SJSA1 (cell line): ENCODE measurements around the gene DDAH1. TPM values are rescaled to one million over a fixed set of nuclear protein-coding genes. Genes with fewer than 3 reads are reported as not detected.
A peak's percentile ranks its signal among the peaks of the same experiment; 100 is the strongest.

ENCODE experiments used
- DNase-seq, 2 experiments: peaks; one replicate each; pipeline ENCODE4 v3.0.0-alpha.2; 2015 to 2020; ENCODE audit warnings: low spot score in 2 of 2, low read depth in 1 of 2
- H3K27ac ChIP-seq: fragments of 250-450 bp; sonication (Bioruptor Pico); 2 replicates; pipeline ENCODE4 v1.5.1; 2020; ENCODE audit warnings: mild to moderate bottlenecking, moderate library complexity
- H3K27me3 ChIP-seq: fragments of 250-450 bp; sonication (Bioruptor Pico); replicated peaks from 2 replicates; pipeline ENCODE4 v1.5.1; 2020; ENCODE audit warnings: mild to moderate bottlenecking, moderate library complexity
- H3K36me3 ChIP-seq: fragments of 250-450 bp; sonication (Bioruptor Pico); 2 replicates; pipeline ENCODE4 v1.5.1; 2020; ENCODE audit warnings: mild to moderate bottlenecking
- H3K4me1 ChIP-seq: fragments of 250-450 bp; sonication (Bioruptor Pico); replicated peaks from 2 replicates; pipeline ENCODE4 v1.6.1; 2021; ENCODE audit warnings: mild to moderate bottlenecking
- H3K4me3 ChIP-seq: fragments of 250-450 bp; sonication (Bioruptor Pico); 2 replicates; pipeline ENCODE4 v1.5.1; 2020; ENCODE audit warnings: mild to moderate bottlenecking
- H3K9me3 ChIP-seq: fragments of 250-450 bp; sonication (Bioruptor Pico); replicated peaks from 2 replicates; pipeline ENCODE4 v1.5.1; 2020; ENCODE audit warnings: mild to moderate bottlenecking
- total RNA-seq: library from RNA; depleted of rRNA; stranded (reverse); fragments of >200 nt; shearing (Covaris generic); gene quantifications from 2 replicates; pipeline ENCODE4 v1.2.3, GENCODE V29; 2014

DDAH1 gene
- total RNA-seq, 1 experiment from 2014 or later = 108 TPM

DNA sequence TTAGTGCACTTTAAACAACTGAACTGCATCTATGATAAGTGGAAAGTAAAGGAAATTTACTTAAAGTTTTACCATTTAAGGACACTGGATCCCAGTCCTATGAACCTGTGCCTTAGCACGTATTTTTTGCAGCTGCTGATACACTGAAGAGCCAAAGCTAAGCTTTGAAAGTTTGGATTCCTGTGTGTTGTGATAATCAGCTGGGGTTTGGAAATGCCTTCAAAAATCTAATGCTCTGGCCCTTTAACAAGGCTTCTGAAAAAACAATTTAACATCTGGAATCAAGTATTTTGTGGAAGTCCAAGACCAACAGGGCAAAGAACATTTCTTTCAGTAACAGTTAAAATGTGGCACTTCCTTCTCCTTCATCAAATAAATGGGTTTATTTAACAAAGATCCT is 51.8 kb downstream of the DDAH1 start:
- H3K27ac ChIP-seq = no peak overlapping the region
- H3K4me1 ChIP-seq = peaks cover 7% of the 10 kb centered on the region
- DNase-seq = no peak
- no peaks in the 10 kb centered on the region for H3K9me3 ChIP-seq
- H3K36me3 ChIP-seq = peaks cover 7% of the 10 kb centered on the region; the same call in 1 of the 2 replicates
- H3K4me3 ChIP-seq = no peak overlapping the region
- H3K27me3 ChIP-seq = no peaks in the 10 kb centered on the region

DNA sequence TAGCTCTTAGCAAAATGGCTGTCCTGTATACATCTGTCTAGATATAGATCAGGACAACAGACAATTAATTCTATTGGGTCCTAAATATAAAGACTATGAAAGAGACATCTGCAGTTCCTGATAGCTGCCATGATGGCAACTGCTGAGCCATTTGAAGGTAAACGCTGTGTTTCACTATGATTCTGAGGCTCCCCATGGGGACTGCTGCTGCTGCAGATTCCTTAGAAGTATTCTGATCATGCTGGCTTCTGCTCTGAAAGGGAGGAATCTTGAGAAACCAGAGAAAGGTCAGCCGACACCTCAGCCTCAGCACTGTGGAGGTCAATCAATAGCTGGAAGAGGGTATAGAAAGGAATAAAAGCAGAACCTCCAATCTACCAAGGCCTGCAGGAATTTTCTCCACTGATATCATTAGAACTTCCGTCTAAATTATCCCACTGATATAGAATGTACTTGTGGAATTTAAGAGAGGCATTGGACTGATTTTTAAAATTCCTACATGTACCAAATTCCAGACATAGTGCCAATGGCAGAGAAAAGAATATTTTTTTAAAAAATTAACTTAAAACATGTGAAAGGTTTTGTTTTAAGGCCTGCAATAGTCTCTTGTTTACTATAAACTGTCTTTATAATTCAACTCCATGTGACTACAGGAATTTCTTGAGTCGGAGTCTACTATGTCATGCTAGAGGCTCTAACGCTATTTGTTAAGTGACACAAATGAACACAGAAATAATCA is 53.2 kb downstream of the DDAH1 start:
- DNase-seq = no peak
- H3K36me3 ChIP-seq = peaks cover 3% of the 10 kb centered on the region; the same call in 1 of the 2 replicates
- no peaks in the 10 kb centered on the region for H3K27me3 ChIP-seq
- H3K27ac ChIP-seq = no peak overlapping the region; the same call in 1 of the 2 replicates
- no peak overlapping the region for H3K4me3 ChIP-seq
- H3K4me1 ChIP-seq = peaks cover 21% of the 10 kb centered on the region
- no peaks in the 10 kb centered on the region for H3K9me3 ChIP-seq

DNA sequence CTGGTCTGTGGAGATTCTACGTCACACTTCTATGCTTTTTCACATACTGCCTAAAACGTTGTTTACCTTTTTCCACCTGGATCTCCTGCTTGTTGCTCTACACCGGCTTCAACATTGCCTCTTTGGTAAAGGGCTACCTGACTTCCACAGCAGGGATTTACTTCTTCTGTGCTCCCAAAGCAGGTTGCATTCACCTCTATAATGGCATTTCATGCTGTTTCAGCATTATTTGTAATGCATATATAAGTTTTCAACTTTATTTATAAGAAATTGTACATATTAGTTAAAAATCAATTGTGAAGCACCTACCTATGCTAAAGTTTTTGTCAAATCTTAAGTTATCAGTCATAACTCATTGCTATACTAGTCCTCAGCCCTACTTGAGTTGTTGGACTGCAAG is 55.4 kb downstream of the DDAH1 start:
- no peaks in the 10 kb centered on the region for H3K9me3 ChIP-seq
- H3K36me3 ChIP-seq = peaks cover 10% of the 10 kb centered on the region; the same call in 1 of the 2 replicates
- H3K4me1 ChIP-seq = peaks cover 23% of the 10 kb centered on the region
- no peak for DNase-seq
- no peak overlapping the region for H3K27ac ChIP-seq
- H3K4me3 ChIP-seq = no peak overlapping the region
- no peaks in the 10 kb centered on the region for H3K27me3 ChIP-seq

DNA sequence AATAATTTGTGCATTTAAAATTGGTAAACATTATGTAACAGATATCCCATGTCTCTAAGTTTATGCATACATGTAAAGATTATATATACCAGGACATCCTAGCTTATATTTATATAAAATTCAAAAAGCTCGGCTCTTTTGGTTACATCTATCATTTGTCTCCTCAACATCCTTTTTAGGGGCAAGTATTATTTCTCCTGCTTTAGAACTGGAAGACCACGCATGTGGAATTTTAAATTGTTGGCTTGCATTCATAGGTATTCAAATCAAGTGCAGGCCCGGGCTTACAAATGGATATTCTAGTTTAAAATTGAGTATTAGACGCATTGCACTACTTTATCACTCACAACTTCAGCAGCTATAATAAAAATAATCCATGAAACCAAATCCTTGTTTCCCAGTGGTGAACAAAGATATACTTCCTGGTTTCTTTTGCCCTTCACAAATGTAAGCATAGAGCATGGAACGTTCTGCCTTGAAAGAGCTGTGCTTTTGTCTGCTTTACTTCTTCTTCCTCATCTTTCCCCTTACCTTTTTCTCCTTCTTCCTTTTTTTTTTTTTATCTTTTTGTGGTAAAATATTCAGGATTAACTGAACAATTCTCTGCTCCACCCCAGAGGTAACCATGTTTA is 57.1 kb downstream of the DDAH1 start:
- peaks cover 10% of the 10 kb centered on the region; the same call in 1 of the 2 replicates for H3K36me3 ChIP-seq
- DNase-seq = no peak
- peak overlapping the region; percentile 89 for H3K27ac ChIP-seq
- H3K4me3 ChIP-seq = no peak overlapping the region
- no peaks in the 10 kb centered on the region for H3K9me3 ChIP-seq
- no peaks in the 10 kb centered on the region for H3K27me3 ChIP-seq
- H3K4me1 ChIP-seq = peaks cover 23% of the 10 kb centered on the region

DNA sequence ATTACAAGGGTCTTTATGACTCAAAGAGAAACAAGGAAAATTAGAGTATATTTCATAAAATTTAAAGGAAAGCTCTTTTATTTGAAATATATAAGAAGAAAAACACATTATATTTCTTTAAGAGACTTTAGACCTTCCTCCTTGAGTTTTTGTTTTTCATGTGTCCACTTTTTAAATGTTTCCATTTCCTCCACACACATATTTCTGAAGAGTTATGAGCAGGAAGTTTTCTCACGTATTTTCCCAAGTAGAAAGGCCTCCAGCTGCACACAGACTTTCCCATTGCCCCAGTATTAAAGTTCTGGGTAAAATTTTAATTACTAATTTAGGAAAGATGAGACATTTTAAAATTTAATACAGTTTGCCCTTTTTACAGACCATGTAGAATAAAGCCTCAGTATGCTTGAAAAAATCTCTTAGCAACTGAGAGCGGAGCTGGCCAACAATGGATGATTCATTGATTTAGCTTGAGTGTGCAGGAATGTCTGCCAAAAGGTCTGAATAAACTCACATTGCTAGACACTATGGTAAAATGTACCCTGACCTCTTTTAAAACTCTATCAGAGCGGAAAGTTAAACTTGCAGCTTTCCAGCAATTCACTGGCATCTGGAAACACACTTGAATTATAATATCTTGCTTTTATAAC is 57.9 kb downstream of the DDAH1 start:
- H3K27ac ChIP-seq = peak overlapping the region; percentile 89
- no peak overlapping the region for H3K4me3 ChIP-seq
- H3K4me1 ChIP-seq = peaks cover 23% of the 10 kb centered on the region
- peaks cover 10% of the 10 kb centered on the region; the same call in 1 of the 2 replicates for H3K36me3 ChIP-seq
- H3K9me3 ChIP-seq = no peaks in the 10 kb centered on the region
- H3K27me3 ChIP-seq = no peaks in the 10 kb centered on the region
- peak; percentile 50 to 75 for DNase-seq

DNA sequence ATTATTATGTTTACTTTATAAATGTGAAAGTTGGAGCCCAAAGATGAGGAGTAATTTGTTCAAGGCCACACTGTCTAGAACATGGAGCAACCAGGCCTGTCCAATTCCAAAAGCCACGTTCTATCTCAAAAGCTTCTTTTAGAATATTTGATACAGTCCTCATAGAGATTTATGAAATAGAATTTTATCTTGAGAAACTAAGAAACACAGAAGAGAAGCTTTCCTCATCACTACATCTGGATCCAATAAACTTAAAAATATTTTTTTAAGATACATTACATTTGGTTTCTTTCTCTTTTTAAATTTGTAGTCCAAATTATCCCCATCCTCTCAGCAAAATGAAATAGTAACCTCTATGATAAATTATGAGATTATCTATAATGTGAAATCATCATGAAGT is 58.9 kb downstream of the DDAH1 start:
- no peak overlapping the region for H3K4me3 ChIP-seq
- H3K9me3 ChIP-seq = no peaks in the 10 kb centered on the region
- 0 out of 2 replicates have a peak overlapping the region, but pooled peaks have one; percentile 89 for H3K27ac ChIP-seq
- peaks cover 8% of the 10 kb centered on the region; the same call in 1 of the 2 replicates for H3K36me3 ChIP-seq
- DNase-seq = no peak
- peaks cover 23% of the 10 kb centered on the region for H3K4me1 ChIP-seq
- no peaks in the 10 kb centered on the region for H3K27me3 ChIP-seq

DNA sequence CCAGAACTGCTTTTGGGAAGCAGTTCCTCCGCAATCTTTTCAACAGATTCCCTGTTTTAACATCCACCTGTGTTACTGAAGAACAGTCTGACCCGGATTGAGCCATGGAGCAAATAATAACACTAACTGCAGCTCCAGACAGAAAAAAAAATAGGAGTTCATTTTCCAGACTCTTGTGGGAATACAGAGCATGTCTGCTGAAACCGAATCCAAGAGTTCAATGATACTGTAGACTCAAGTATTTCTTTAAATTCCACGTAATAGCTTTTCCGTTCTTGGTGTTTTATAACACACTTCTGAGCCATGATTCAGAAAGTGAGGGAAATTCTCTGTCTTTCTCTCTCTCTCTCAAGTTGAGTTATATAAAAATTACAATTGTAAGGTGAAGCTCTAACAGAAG is 60.6 kb downstream of the DDAH1 start:
- Histone ChIP-seq H3K4me1 (peaks cover 34% of the 10 kb centered on the region), H3K4me3 (no peak overlapping the region), H3K27me3 (no peaks in the 10 kb centered on the region), H3K9me3 (no peaks in the 10 kb centered on the region), H3K27ac (no peak overlapping the region), H3K36me3 (peaks cover 7% of the 10 kb centered on the region; the same call in 1 of the 2 replicates)
- no peak for DNase-seq

DNA sequence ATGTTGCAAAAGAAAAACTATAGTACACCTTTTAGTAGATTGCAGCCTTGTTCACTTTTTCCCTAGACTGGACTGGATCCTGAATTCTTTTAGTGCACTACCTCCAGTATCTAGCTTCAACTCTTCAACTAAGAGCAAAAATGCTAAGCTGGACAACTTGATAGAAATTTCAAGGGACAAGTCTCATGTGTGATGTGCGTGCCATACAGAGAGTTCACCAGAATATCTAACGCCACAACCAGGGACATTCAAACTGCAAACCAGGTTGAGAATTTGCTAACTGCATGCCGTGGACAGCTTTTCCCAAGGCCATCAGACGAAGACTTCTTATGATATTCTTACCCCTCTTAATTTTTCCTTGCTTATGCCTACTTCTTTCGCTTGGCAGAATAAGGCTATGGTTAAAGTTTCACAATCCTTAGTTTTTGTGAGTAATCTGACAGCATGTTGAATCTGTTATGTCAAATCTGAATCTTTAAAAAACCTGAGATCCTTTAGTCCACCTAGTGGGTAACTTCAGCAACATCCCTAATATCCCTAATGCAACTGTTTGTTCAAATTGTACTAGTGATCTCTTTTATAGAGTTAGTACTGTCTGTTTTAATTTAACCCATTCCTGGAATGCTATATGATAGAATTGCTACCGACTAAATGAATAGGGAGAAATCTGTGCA is 66.4 kb downstream of the DDAH1 start:
- DNase-seq = peak in 1 of 2 experiments; percentile 23
- peaks cover 15% of the 10 kb centered on the region for H3K4me1 ChIP-seq
- no peaks in the 10 kb centered on the region for H3K27me3 ChIP-seq
- H3K4me3 ChIP-seq = no peak overlapping the region
- no peaks in the 10 kb centered on the region for H3K36me3 ChIP-seq
- no peak overlapping the region for H3K27ac ChIP-seq
- H3K9me3 ChIP-seq = no peaks in the 10 kb centered on the region

DNA sequence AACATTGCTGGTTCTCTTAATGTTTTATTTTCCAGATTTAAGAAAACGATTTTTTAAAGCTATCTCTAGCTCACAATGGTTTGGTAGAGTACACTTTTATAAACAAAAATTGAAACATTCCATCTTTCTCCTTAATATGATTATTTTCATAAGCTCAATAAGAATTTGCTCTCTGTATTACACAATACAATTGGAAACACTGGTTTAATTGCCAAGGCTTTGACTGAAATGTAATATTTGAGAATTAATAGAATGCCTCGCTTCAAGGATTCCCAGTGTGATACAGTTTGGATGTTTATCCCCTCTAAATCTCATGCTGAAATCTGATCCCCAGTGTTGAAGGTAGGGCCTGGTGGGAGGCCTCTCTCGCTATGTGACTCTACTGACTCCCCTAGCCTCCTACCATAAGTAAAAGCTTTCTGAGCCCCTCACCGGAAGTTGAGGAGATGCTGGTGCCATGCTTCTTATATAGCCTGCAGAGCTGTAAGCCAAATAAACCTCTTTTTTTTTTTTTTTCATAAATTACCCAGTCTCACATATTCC is 67.4 kb downstream of the DDAH1 start:
- H3K4me1 ChIP-seq = peaks cover 15% of the 10 kb centered on the region
- no peaks in the 10 kb centered on the region for H3K9me3 ChIP-seq
- no peak for DNase-seq
- H3K27ac ChIP-seq = no peak overlapping the region
- no peak overlapping the region for H3K4me3 ChIP-seq
- peaks cover 5% of the 10 kb centered on the region; the same call in 1 of the 2 replicates for H3K36me3 ChIP-seq
- no peaks in the 10 kb centered on the region for H3K27me3 ChIP-seq

DNA sequence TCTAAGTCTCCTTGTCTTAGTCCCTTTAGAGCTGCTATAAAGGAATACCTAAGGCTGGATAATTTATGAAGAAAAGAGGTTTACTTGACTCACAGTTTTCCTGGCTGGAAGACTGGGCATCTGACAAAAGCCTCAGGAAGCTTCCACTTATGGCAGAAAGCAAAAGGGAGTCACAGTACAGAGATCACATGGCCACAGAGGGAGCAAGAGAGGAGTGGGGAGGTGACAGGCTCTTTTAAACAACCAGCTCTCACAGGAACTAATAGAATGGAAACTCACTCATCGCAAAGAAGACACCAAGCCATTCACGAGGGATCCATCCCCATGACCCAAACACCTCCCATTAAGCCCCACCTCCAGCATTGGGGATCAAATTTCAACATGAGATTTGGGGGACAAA is 68.8 kb downstream of the DDAH1 start:
- Histone ChIP-seq H3K36me3 (peaks cover 5% of the 10 kb centered on the region; the same call in 1 of the 2 replicates), H3K27ac (no peak overlapping the region), H3K4me3 (no peak overlapping the region), H3K9me3 (no peaks in the 10 kb centered on the region), H3K27me3 (no peaks in the 10 kb centered on the region), H3K4me1 (peaks cover 15% of the 10 kb centered on the region)
- DNase-seq = no peak

DNA sequence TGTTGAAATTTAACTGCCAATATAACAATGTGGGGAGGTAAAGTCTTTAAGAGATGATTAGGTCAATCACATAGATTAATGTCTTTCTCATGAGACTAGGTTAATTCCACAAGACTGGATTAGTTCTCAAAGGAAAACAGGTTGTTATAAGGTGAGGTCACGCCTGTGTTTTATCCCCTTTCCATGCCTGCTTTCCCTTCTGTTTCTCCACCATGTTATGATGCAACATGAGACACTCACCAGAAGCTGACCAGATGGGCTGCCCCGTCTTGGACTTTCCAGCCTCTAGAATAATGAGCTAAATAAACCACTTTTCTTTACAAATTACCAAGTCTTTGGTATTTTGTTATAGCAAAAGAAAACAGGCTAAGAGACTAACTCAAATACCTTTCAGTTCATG is 70.8 kb downstream of the DDAH1 start:
- H3K4me3 ChIP-seq = no peak overlapping the region
- peaks cover 10% of the 10 kb centered on the region; the same call in 1 of the 2 replicates for H3K36me3 ChIP-seq
- H3K27ac ChIP-seq = no peak overlapping the region
- DNase-seq = no peak
- H3K9me3 ChIP-seq = no peaks in the 10 kb centered on the region
- H3K4me1 ChIP-seq = peaks cover 2% of the 10 kb centered on the region
- H3K27me3 ChIP-seq = no peaks in the 10 kb centered on the region

DNA sequence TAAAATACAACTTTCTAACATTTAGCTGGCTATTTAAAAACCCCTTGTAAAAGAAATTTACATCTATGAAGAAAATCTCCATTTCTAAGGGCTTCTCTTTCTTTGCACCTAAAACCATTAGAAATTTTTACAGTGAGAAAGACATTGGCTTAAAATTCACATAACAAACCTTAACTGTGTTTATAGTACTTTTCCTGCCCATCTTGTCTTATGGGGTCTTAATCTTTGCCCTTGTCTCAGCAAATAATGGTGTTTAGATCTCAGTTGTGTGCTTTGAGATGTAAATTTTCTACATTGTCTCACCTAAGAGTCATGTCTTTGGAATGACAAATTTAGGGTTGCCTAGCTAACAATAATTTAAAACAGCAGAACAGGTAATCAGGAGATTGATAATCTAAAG is 71.5 kb downstream of the DDAH1 start:
- H3K9me3 ChIP-seq = no peaks in the 10 kb centered on the region
- H3K27ac ChIP-seq = no peak overlapping the region
- DNase-seq = no peak
- H3K36me3 ChIP-seq = peaks cover 11% of the 10 kb centered on the region; the same call in 1 of the 2 replicates
- H3K4me3 ChIP-seq = no peak overlapping the region
- H3K27me3 ChIP-seq = no peaks in the 10 kb centered on the region
- no peaks in the 10 kb centered on the region; the same call in 1 of the 2 replicates for H3K4me1 ChIP-seq

DNA sequence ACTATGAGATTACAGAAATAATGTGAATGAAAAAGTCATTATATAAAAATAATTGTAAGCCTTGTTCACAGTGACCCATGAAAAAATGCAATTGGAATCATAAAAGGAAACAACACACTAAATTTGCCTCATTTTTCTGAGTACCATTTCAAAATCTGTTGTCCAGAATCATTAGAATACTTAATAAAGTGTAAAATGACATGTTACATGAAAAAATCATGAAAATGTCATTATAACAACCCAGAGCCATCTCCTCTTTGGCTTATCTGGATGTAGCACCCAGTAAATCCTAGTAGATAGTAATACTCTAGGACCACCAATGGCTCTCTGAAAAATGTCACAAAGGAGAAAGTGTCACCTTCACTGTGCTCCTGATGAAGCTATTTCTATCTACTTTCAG is 76.5 kb downstream of the DDAH1 start:
- no peak overlapping the region for H3K27ac ChIP-seq
- H3K36me3 ChIP-seq = peaks cover 41% of the 10 kb centered on the region
- H3K27me3 ChIP-seq = no peaks in the 10 kb centered on the region
- H3K4me3 ChIP-seq = no peak overlapping the region
- H3K4me1 ChIP-seq = no peaks in the 10 kb centered on the region
- no peak for DNase-seq
- H3K9me3 ChIP-seq = no peaks in the 10 kb centered on the region; the same call in 1 of the 2 replicates
